Measurements from ENCODE around the gene UBE2E2.
A peak's percentile ranks its signal among the peaks of the same experiment; 100 is the strongest.
"Not testable (repeated sequence)": the region's sequence is repeated elsewhere in the genome, so short reads cannot be mapped to it uniquely, and the experiment has no call there.

Gene UBE2E2

GRCh38 chr3:23202921-23203707 is at the start of gene UBE2E2:
Gene UBE2E2 (plus strand): TSS chr3:23203327.
- peak; percentile 26 to 44 for DNase-seq (ENCODE audit: low read depth in 2 of 2)

GRCh38 chr3:23153436-23153835 is 49.7 kb upstream of the UBE2E2 start:
- no peak for DNase-seq (ENCODE audit: low read depth in 2 of 2)

- no peak for DNase-seq (ENCODE audit: low read depth in 2 of 2)
Observed at GRCh38 chr3:23157331-23157730, 45.8 kb upstream of the UBE2E2 start.

- no peak for DNase-seq (ENCODE audit: low read depth in 2 of 2)
Observed at GRCh38 chr3:23159929-23160328, 43.2 kb upstream of the UBE2E2 start.

- no peak for DNase-seq (ENCODE audit: low read depth in 2 of 2)
Observed at GRCh38 chr3:23161308-23161707, 41.8 kb upstream of the UBE2E2 start.

GRCh38 chr3:23161896-23162570 is 41.1 kb upstream of the UBE2E2 start:
- no peak for DNase-seq (ENCODE audit: low read depth in 2 of 2)

GRCh38 chr3:23162934-23163333 is 40.2 kb upstream of the UBE2E2 start:
- DNase-seq (ENCODE audit: low read depth in 2 of 2), result no peak

GRCh38 chr3:23164746-23165145 is 38.4 kb upstream of the UBE2E2 start:
- no peak for DNase-seq (ENCODE audit: low read depth in 2 of 2)

- DNase-seq (ENCODE audit: low read depth in 2 of 2), result no peak
Observed at GRCh38 chr3:23165571-23165970, 37.6 kb upstream of the UBE2E2 start.

- no peak for DNase-seq (ENCODE audit: low read depth in 2 of 2)
Observed at GRCh38 chr3:23166276-23166675, 36.9 kb upstream of the UBE2E2 start.

- no peak for DNase-seq (ENCODE audit: low read depth in 2 of 2)
Observed at GRCh38 chr3:23166845-23167244, 36.3 kb upstream of the UBE2E2 start.

- DNase-seq (ENCODE audit: low read depth in 2 of 2), result no peak
Observed at GRCh38 chr3:23169551-23169950, 33.6 kb upstream of the UBE2E2 start.

- DNase-seq (ENCODE audit: low read depth in 2 of 2), result no peak
Observed at GRCh38 chr3:23170291-23170690, 32.8 kb upstream of the UBE2E2 start.

GRCh38 chr3:23172059-23172458 is 31.1 kb upstream of the UBE2E2 start:
- no peak for DNase-seq (ENCODE audit: low read depth in 2 of 2)

GRCh38 chr3:23174426-23175039 is 28.6 kb upstream of the UBE2E2 start:
- DNase-seq (ENCODE audit: low read depth in 2 of 2), result no peak

GRCh38 chr3:23175341-23176083 is 27.6 kb upstream of the UBE2E2 start:
- no peak for DNase-seq (ENCODE audit: low read depth in 2 of 2)

- not testable (repeated sequence) for DNase-seq (ENCODE audit: low read depth in 2 of 2)
Observed at GRCh38 chr3:23176839-23177238, 26.3 kb upstream of the UBE2E2 start.

- no peak for DNase-seq (ENCODE audit: low read depth in 2 of 2)
Observed at GRCh38 chr3:23182996-23183513, 20.1 kb upstream of the UBE2E2 start.

GRCh38 chr3:23183731-23184130 is 19.4 kb upstream of the UBE2E2 start:
- no peak for DNase-seq (ENCODE audit: low read depth in 2 of 2)

- no peak for DNase-seq (ENCODE audit: low read depth in 2 of 2)
Observed at GRCh38 chr3:23185861-23186260, 17.3 kb upstream of the UBE2E2 start.

- no peak for DNase-seq (ENCODE audit: low read depth in 2 of 2)
Observed at GRCh38 chr3:23189187-23189586, 13.9 kb upstream of the UBE2E2 start.

- DNase-seq (ENCODE audit: low read depth in 2 of 2), result no peak
Observed at GRCh38 chr3:23192816-23193215, 10.3 kb upstream of the UBE2E2 start.
